Upper lobe of left lung (tissue), 4 donors: Measurements from ENCODE around the gene QSOX1.

ENCODE experiments used
- CTCF ChIP-seq, 6 experiments: fragments of 450-650 bp in 4 of 6; fragments of 200-600 bp in 2 of 6; sonication (generic) in 2 of 6; IDR thresholded peaks; one replicate each; pipeline ENCODE4 v1.5.1; 2016 to 2019; ENCODE audit warnings: antibody characterized with exemption in 6 of 6
- EP300 ChIP-seq, 4 donors: sonication (generic); formaldehyde crosslinking; IDR thresholded peaks; one replicate each; pipeline ENCODE4 v1.5.1; 2017; ENCODE audit warnings: antibody characterized with exemption in 4 of 4, control low read depth in 2 of 4
- POLR2A ChIP-seq, 4 donors: fragments of 450-650 bp; IDR thresholded peaks; one replicate each; pipeline ENCODE4 v1.5.1; 2016 to 2017; ENCODE audit warnings: antibody characterized with exemption in 4 of 4, mild to moderate bottlenecking in 2 of 4
- POLR2AphosphoS5 ChIP-seq, 2 donors: sonication (generic); formaldehyde crosslinking; IDR thresholded peaks; one replicate each; pipeline ENCODE4 v1.5.1; 2017; ENCODE audit warnings: antibody characterized with exemption in 2 of 2

DNA sequence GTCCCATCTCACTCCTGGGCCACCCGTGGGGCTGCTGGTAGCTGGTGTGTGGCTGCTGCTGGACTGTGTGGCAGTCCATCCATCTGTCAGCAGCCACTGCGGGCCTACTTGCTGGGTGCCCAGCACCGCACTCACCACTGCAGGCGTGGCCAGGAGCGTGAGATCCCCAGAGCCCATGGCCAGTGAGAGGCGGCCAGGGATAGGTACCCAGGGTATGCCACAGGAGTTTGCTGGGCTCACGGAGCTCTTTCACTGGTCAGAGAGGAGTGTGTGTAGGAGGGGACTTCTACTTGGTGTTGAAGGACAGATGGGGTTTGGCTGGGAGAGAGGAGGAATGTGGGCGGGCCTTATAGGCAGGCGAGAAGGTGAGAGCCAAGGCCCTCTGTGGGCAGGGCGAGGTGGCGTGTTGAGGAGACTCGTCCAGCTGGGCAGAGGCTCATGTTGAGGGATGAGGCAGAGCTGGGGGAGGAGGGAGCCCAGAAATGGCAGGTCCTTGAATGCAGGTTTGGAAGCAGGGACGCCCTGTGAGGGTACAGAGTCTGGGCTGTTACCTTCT lies 15.0 kb downstream of the QSOX1 start:
- TF ChIP-seq POLR2A (IDR thresholded peaks at IDR 0.05) (no peak), CTCF (IDR thresholded peaks at IDR 0.05) (no peak), EP300 (IDR thresholded peaks at IDR 0.05) (no peak), POLR2AphosphoS5 (IDR thresholded peaks at IDR 0.05) (no peak)
